HepG2 (cell line): ENCODE measurements around the gene AQP12A. TPM values are rescaled to one million over a fixed set of nuclear protein-coding genes. Genes with fewer than 3 reads are reported as not detected.

Experiments used
- ATAC-seq: fragments of 200-7000 bp; cut with Tn5 transposase; 3 replicates; pipeline ENCODE4 v1.9.1; 2020; ENCODE audit warnings: mild to moderate bottlenecking, moderate library complexity
- BruUV-seq: library from RNA; stranded (reverse); fragments of 400-500 nt; replicated peaks from 2 replicates; lab custom pipeline; 2021; lab: Mats Ljungman, UMichigan
- CTCF ChIA-PET: fragments of 300-600 bp; formaldehyde crosslinking; extraction: SDS; loops from one replicate; lab custom pipeline; 2021; ENCODE audit warnings: low total read pairs, inconsistent platforms, low intra/inter-chr PET ratio; lab: Yijun Ruan, JAX
- POLR2A ChIA-PET: fragments of 350-600 bp; sonication (Branson Sonifier 250); formaldehyde crosslinking; loops from one replicate; lab custom pipeline; 2020; ENCODE audit warnings: antibody characterized with exemption, inconsistent platforms; lab: Yijun Ruan, JAX
- DNase-seq: peaks from one replicate; pipeline ENCODE4 v3.0.0-alpha.2; 2015; ENCODE audit warnings: low spot score
- FAIRE-seq: peaks from 3 replicates; lab custom pipeline; 2011; peaks lifted over from hg19 to GRCh38; lab: Jason Lieb, UNC
- H2AFZ ChIP-seq: one replicate; pipeline ENCODE4 v1.6.1; 2011; ENCODE audit warnings: low read length, inconsistent platforms
- H3K27ac ChIP-seq: fragments of 300-600 bp; 3 replicates; pipeline ENCODE4 v1.8.0; 2011; ENCODE audit warnings: mixed run types, mild to moderate bottlenecking, mixed read lengths, low read length, inconsistent platforms; ENCODE audit not compliant: insufficient read depth; ENCODE audit errors: extremely low read length
- H3K27me3 ChIP-seq, 2 experiments: fragments of 200-600 bp in 1 of 2; 2 replicates in 1 of 2; 3 replicates in 1 of 2; pipeline versions ENCODE4 v1.6.0 to v1.8.0; 2011; ENCODE audit warnings: low read length in 2 of 2, mild to moderate bottlenecking in 2 of 2, moderate library complexity in 2 of 2, inconsistent platforms in 1 of 2; ENCODE audit not compliant: insufficient read depth in 2 of 2, control insufficient read depth in 1 of 2
- H3K36me3 ChIP-seq, 2 experiments: fragments of 200-600 bp in 1 of 2; replicated peaks in 1 of 2; 2 replicates in 1 of 2; 3 replicates in 1 of 2; pipeline versions ENCODE4 v1.5.1 to v1.8.0; 2011; ENCODE audit warnings: low read length in 2 of 2, inconsistent platforms in 1 of 2; ENCODE audit not compliant: insufficient read depth in 2 of 2, control insufficient read depth in 1 of 2
- H3K4me1 ChIP-seq: 2 replicates; pipeline ENCODE4 v1.5.1; 2012; ENCODE audit warnings: low read length, inconsistent platforms; ENCODE audit not compliant: insufficient read depth
- H3K4me2 ChIP-seq: 2 replicates; pipeline ENCODE4 v1.6.0; 2011; ENCODE audit warnings: low read depth, low read length, inconsistent platforms
- H3K4me3 ChIP-seq, 3 experiments: fragments of 200-600 bp in 1 of 3; sonication (generic), shearing (Covaris generic) in 1 of 3; replicated peaks in 1 of 3; 2 replicates each; pipeline ENCODE4 v1.5.1; 2011 to 2016; ENCODE audit warnings: low read length in 3 of 3, inconsistent platforms in 2 of 3, low read depth in 2 of 3, mild to moderate bottlenecking in 2 of 3, control low read depth in 1 of 3, mixed read lengths in 1 of 3; ENCODE audit not compliant: insufficient read depth in 1 of 3
- H3K79me2 ChIP-seq: one replicate; pipeline ENCODE4 v1.6.1; 2011; ENCODE audit warnings: low read length, inconsistent platforms; ENCODE audit not compliant: insufficient read depth
- H3K9ac ChIP-seq: 2 replicates; pipeline ENCODE4 v1.6.0; 2011; ENCODE audit warnings: mild to moderate bottlenecking, low read depth, low read length, inconsistent platforms; ENCODE audit not compliant: insufficient read depth
- H3K9me3 ChIP-seq: 2 replicates; pipeline ENCODE4 v1.5.1; 2012; ENCODE audit warnings: mild to moderate bottlenecking, low read length
- H4K20me1 ChIP-seq: 2 replicates; pipeline ENCODE4 v1.6.0; 2011; ENCODE audit warnings: inconsistent platforms, mild to moderate bottlenecking, low read length, moderate library complexity; ENCODE audit not compliant: insufficient read depth
- BRCA1 ChIP-seq: sonication (generic); formaldehyde crosslinking; IDR thresholded peaks from 2 replicates; pipeline ENCODE4 v1.4.0; 2020; ENCODE audit warnings: missing genetic modification reagents
- CHD4 ChIP-seq: fragments of 200-600 bp; sonication (generic); IDR thresholded peaks from 2 replicates; pipeline ENCODE4 v1.7.0; 2017; ENCODE audit warnings: mild to moderate bottlenecking, low read length, borderline replicate concordance
- KDM3A ChIP-seq: IDR thresholded peaks from 2 replicates; pipeline ENCODE4 v1.6.1; 2018; ENCODE audit warnings: low read depth, missing compliant biosample characterization
- LBX2 ChIP-seq: sonication (generic); formaldehyde crosslinking; IDR thresholded peaks from 2 replicates; pipeline ENCODE4 v1.5.0; 2020; ENCODE audit warnings: missing genetic modification reagents, mild to moderate bottlenecking, borderline replicate concordance
- NR2F6 ChIP-seq, 2 experiments: IDR thresholded peaks; 2 replicates each; pipeline ENCODE4 v1.6.1; 2016; ENCODE audit warnings: antibody characterized with exemption in 1 of 2, mild to moderate bottlenecking in 1 of 2
- RARA ChIP-seq: IDR thresholded peaks from 2 replicates; pipeline ENCODE4 v1.6.1; 2016; ENCODE audit warnings: missing genetic modification reagents, missing compliant biosample characterization
- SYNCRIP ChIP-seq: fragments of 200-400 bp; formaldehyde crosslinking; IDR thresholded peaks from 2 replicates; pipeline ENCODE4 v1.6.1; 2018; ENCODE audit warnings: mild to moderate bottlenecking, low read depth, low read length; ENCODE audit not compliant: insufficient read depth
- TRIM24 ChIP-seq: sonication (generic); formaldehyde crosslinking; IDR thresholded peaks from 2 replicates; pipeline ENCODE4 v1.8.0; 2022; ENCODE audit warnings: mild to moderate bottlenecking, missing genetic modification reagents
- ZBTB10 ChIP-seq: sonication (generic); formaldehyde crosslinking; IDR thresholded peaks from 2 replicates; pipeline ENCODE4 v1.4.0; 2020; ENCODE audit warnings: missing genetic modification reagents, borderline replicate concordance
- ZFP36 ChIP-seq: fragments of 150-350 bp; IDR thresholded peaks from 2 replicates; pipeline ENCODE4 v1.6.1; 2018; ENCODE audit warnings: borderline replicate concordance, low read length, low read depth; ENCODE audit not compliant: partially characterized antibody
- ZFP90 ChIP-seq: sonication (generic); formaldehyde crosslinking; IDR thresholded peaks from 2 replicates; pipeline ENCODE4 v1.8.0; 2022; ENCODE audit warnings: missing genetic modification reagents, mild to moderate bottlenecking, inconsistent platforms, borderline replicate concordance
- ZNF337 ChIP-seq: sonication (generic); formaldehyde crosslinking; IDR thresholded peaks from 2 replicates; pipeline ENCODE4 v1.5.1; 2020; ENCODE audit warnings: missing genetic modification reagents, low read depth, mild to moderate bottlenecking, borderline replicate concordance
- ZNF382 ChIP-seq: sonication (generic); formaldehyde crosslinking; IDR thresholded peaks from 2 replicates; pipeline ENCODE4 v1.5.0; 2020; ENCODE audit warnings: missing genetic modification reagents, mild to moderate bottlenecking, borderline replicate concordance
- ZNF878 ChIP-seq: sonication (generic); formaldehyde crosslinking; IDR thresholded peaks from 2 replicates; pipeline ENCODE4 v1.8.1; 2023; ENCODE audit warnings: mild to moderate bottlenecking, missing genetic modification reagents, moderate library complexity
- WGBS: methylation state at CpG from one replicate; pipeline ENCODE4 v1.1.6; 2017; ENCODE audit warnings: low lambda C conversion rate; 5-methylcytosine and 5-hydroxymethylcytosine counted together
- in situ Hi-C: cut with HindIII; loops from 2 replicates; pipeline ENCODE4 v1.10.0; 2017; ENCODE audit warnings: low pct_unique_long_range_greater_than_20kb; ENCODE audit not compliant: extremely low pct_ligation_motif_present
- intact Hi-C: fragments of 100-400 bp; cut with micrococcal nuclease; formaldehyde crosslinking; loops from one replicate; pipeline ENCODE4 v1.10.0; 2022; ENCODE audit not compliant: unreplicated experiment
- polyA plus RNA-seq, 8 experiments: library from polyadenylated mRNA; depleted of rRNA in 3 of 8; stranded (reverse) in 7 of 8; unstranded in 1 of 8; fragments of >200 nt; fragmentation: Illumina TruSeq in 4 of 8; extraction: Trizol in 4 of 8; gene quantifications; 2 replicates each; pipeline versions ENCODE4 v1.2.1 to v1.2.3, GENCODE V29; 2011 to 2016; ENCODE audit warnings: low read depth in 4 of 8, missing spikeins in 1 of 8, mixed read lengths in 1 of 8; ENCODE audit not compliant: insufficient read depth in 1 of 8
- total RNA-seq, 5 experiments: library from RNA; depleted of rRNA; stranded (reverse); fragments of >200 nt; fragmentation: Illumina TruSeq; extraction: Trizol; gene quantifications; 2 replicates each; pipeline ENCODE4 v1.2.3, GENCODE V29; 2016; ENCODE audit warnings: low read depth in 1 of 5

AQP12A gene
- total and polyA plus RNA-seq, 2 of the 13 experiments (the other 11 are each of a cell fraction or from before 2014, with no cell fraction given) = not detected

- DNase-seq = no peak
- H2AFZ ChIP-seq = no peak overlapping the region
- H3K4me2 ChIP-seq = no peak overlapping the region
- no TSS peak for BruUV-seq
- H3K9ac ChIP-seq = no peak overlapping the region
- ChIA-PET POLR2A (no interaction called here), CTCF (no interaction called here)
- no peak overlapping the region for H3K4me3 ChIP-seq
- no peak overlapping the region for H3K27ac ChIP-seq
- FAIRE-seq = no peak
- ATAC-seq = no peak
- intact Hi-C loops (no loop called here), in situ Hi-C loops (no loop called here)
- H3K9me3 ChIP-seq = no peaks in the 10 kb centered on the region
- H3K27me3 ChIP-seq = peaks cover 65 to 99% of the 10 kb centered on the region in 2 experiments
- H3K36me3 ChIP-seq = no peaks in the 10 kb centered on the region
- 49% methylated on average over 6 of the region's 12 CpGs for WGBS
- no peaks in the 10 kb centered on the region for H3K4me1 ChIP-seq
- H4K20me1 ChIP-seq = no peaks in the 10 kb centered on the region
- H3K79me2 ChIP-seq = no peaks in the 10 kb centered on the region
- TF ChIP-seq RARA (CRISPR knock-in tag) = no peak
- TF ChIP-seq CHD4 = no peak
- no peak for TF ChIP-seq BRCA1 (CRISPR knock-in tag)
- no peak for TF ChIP-seq KDM3A
- TF ChIP-seq TRIM24 = no peak
- no peak for TF ChIP-seq NR2F6 (IDR thresholded peaks at IDR 0.05)
- TF ChIP-seq NR2F6 (CRISPR knock-in tag; IDR thresholded peaks at IDR 0.05) = no peak
- TF ChIP-seq ZNF337 (CRISPR knock-in tag) = no peak
- no peak for TF ChIP-seq ZNF382 (CRISPR knock-in tag)
- TF ChIP-seq ZFP36 = no peak
- no peak for TF ChIP-seq ZFP90
- TF ChIP-seq LBX2 (CRISPR knock-in tag) = no peak
- TF ChIP-seq SYNCRIP = no peak
- no peak for TF ChIP-seq ZNF878
- no peak for TF ChIP-seq ZBTB10 (CRISPR knock-in tag)
These were observed 33.6 kb downstream of the AQP12A start for GRCh38 chr2:240725266-240725665.
